Stimulated activated naive CD8-positive, alpha-beta T cell treated with anti-CD3 and anti-CD28 coated beads, Interleukin-15, Interleukin-2, amounts not matched to agents 100 U/mL and 50 U/mL, for 24 hours (primary cell): ENCODE data around the gene USP2.
"Not testable (repeated sequence)": the region's sequence is repeated elsewhere in the genome, so short reads cannot be mapped to it uniquely, and the experiment has no call there.

Experiments used
- ATAC-seq: fragments of 150-1000 bp; cut with Tn5 transposase; one replicate; pipeline ENCODE4 v1.10.0; 2021
- DNase-seq: peaks from one replicate; pipeline ENCODE4 v3.0.0; 2021

Gene USP2

GRCh38 chr11:119412072-119412471 lies 30.6 kb upstream of the USP2 start:
- no peak for ATAC-seq
- no peak for DNase-seq

GRCh38 chr11:119410501-119410900 lies 29.0 kb upstream of the USP2 start:
- no peak for DNase-seq
- no peak for ATAC-seq

- ATAC-seq (no peak), DNase-seq (no peak)
Observed at GRCh38 chr11:119409731-119410130, 28.2 kb upstream of the USP2 start.

GRCh38 chr11:119406005-119406404 lies 24.5 kb upstream of the USP2 start:
- no peak for ATAC-seq
- no peak for DNase-seq

GRCh38 chr11:119405448-119405847 lies 24.0 kb upstream of the USP2 start:
- ATAC-seq = not testable (repeated sequence)

GRCh38 chr11:119404872-119405271 lies 23.4 kb upstream of the USP2 start:
- DNase-seq = no peak
- ATAC-seq = no peak

More at GRCh38 chr11:119405448-119405847, 24.0 kb upstream of the USP2 start:
- not testable (repeated sequence) for DNase-seq

GRCh38 chr11:119403021-119403420 lies 21.5 kb upstream of the USP2 start:
- no peak for DNase-seq
- ATAC-seq = no peak

- ATAC-seq = no peak
Observed at GRCh38 chr11:119402470-119402869, 21.0 kb upstream of the USP2 start.

GRCh38 chr11:119400860-119401259 lies 19.4 kb upstream of the USP2 start:
- DNase-seq (no peak), ATAC-seq (no peak)

More at GRCh38 chr11:119402470-119402869, 21.0 kb upstream of the USP2 start:
- DNase-seq = no peak

GRCh38 chr11:119397740-119398139 lies 16.2 kb upstream of the USP2 start:
- no peak for ATAC-seq
- DNase-seq = no peak

GRCh38 chr11:119396835-119397234 lies 15.3 kb upstream of the USP2 start:
- DNase-seq = no peak
- no peak for ATAC-seq

GRCh38 chr11:119391275-119391674 lies 9.8 kb upstream of the USP2 start:
- DNase-seq = no peak
- no peak for ATAC-seq

GRCh38 chr11:119389611-119390254 lies 8.2 kb upstream of the USP2 start:
- ATAC-seq = no peak

GRCh38 chr11:119388103-119388502 lies 6.6 kb upstream of the USP2 start:
- DNase-seq (no peak), ATAC-seq (no peak)

More at GRCh38 chr11:119389611-119390254, 8.2 kb upstream of the USP2 start:
- DNase-seq = peak; percentile 28

- ATAC-seq (no peak), DNase-seq (no peak)
Observed at GRCh38 chr11:119384332-119384731, 2.8 kb upstream of the USP2 start.

- not testable (repeated sequence) for ATAC-seq, DNase-seq
Observed at GRCh38 chr11:119382513-119382912, 1.0 kb upstream of the USP2 start.

- DNase-seq = no peak
- no peak for ATAC-seq
Observed at GRCh38 chr11:119382101-119382500, 611 bp upstream of the USP2 start.

- DNase-seq = no peak
- no peak for ATAC-seq
Observed at GRCh38 chr11:119380827-119381180, 686 bp downstream of the USP2 start.

GRCh38 chr11:119380160-119380826 lies 1.2 kb downstream of the USP2 start:
- ATAC-seq (no peak), DNase-seq (no peak)

GRCh38 chr11:119378851-119379465 lies 2.5 kb downstream of the USP2 start:
- ATAC-seq (no peak), DNase-seq (no peak)

- DNase-seq (no peak), ATAC-seq (no peak)
Observed at GRCh38 chr11:119377961-119378667, 3.4 kb downstream of the USP2 start.

- DNase-seq (no peak), ATAC-seq (no peak)
Observed at GRCh38 chr11:119377112-119377901, 4.2 kb downstream of the USP2 start.
